Measurements from ENCODE around the gene SPINT1.

GRCh38 chr15:40803688-40804087, 40.2 kb upstream of the SPINT1 start:
- no peak for TF ChIP-seq POLR2A (IDR thresholded peaks at IDR 0.05)
- TF ChIP-seq CTCF (IDR thresholded peaks at IDR 0.05) = no peak
- no peak for TF ChIP-seq POLR2AphosphoS5 (IDR thresholded peaks at IDR 0.05)

All from stomach (tissue), 4 donors.